SK-N-SH (cell line): ENCODE data around the gene ABI1.

Source experiments
- ELF1 ChIP-seq: IDR thresholded peaks from 2 replicates; pipeline ENCODE4 v1.4.0; 2012
- EZH2phosphoT487 ChIP-seq: fragments of 200-600 bp; sonication (generic); IDR thresholded peaks from 2 replicates; pipeline ENCODE4 v1.6.1; 2017; ENCODE audit warnings: low read depth, mixed run types, mild to moderate bottlenecking, antibody characterized with exemption, moderate library complexity, borderline replicate concordance
- FOXM1 ChIP-seq: IDR thresholded peaks from 2 replicates; pipeline ENCODE4 v1.4.0; 2012; ENCODE audit warnings: low read depth, mild to moderate bottlenecking
- POLR2AphosphoS5 ChIP-seq: IDR thresholded peaks from 2 replicates; pipeline ENCODE4 v1.6.1; 2012; ENCODE audit warnings: low read depth, low read length
- RAD21 ChIP-seq: IDR thresholded peaks from 2 replicates; pipeline ENCODE4 v1.6.1; 2012; ENCODE audit warnings: mild to moderate bottlenecking, low read length
- RFX5 ChIP-seq: IDR thresholded peaks from 2 replicates; pipeline ENCODE4 v1.6.1; 2012; ENCODE audit warnings: mild to moderate bottlenecking, improper control_type of control experiment, low read length
- TAF1 ChIP-seq: IDR thresholded peaks from 2 replicates; pipeline ENCODE4 v1.6.1; 2012; ENCODE audit warnings: low read depth, mild to moderate bottlenecking, low read length, moderate library complexity, borderline replicate concordance
- TF ChIP-seq, protein P1 (sequence below): fragments of 200-600 bp; sonication (generic); IDR thresholded peaks from 2 replicates; pipeline ENCODE4 v1.6.1; 2017; ENCODE audit warnings: antibody characterized with exemption, mild to moderate bottlenecking, moderate library complexity

- TF ChIP-seq EZH2phosphoT487 (no peak), POLR2AphosphoS5 (no peak), ELF1 (no peak), RAD21 (no peak), FOXM1 (no peak), RFX5 (no peak), TAF1 (no peak)
- TF ChIP-seq, protein P1, sequence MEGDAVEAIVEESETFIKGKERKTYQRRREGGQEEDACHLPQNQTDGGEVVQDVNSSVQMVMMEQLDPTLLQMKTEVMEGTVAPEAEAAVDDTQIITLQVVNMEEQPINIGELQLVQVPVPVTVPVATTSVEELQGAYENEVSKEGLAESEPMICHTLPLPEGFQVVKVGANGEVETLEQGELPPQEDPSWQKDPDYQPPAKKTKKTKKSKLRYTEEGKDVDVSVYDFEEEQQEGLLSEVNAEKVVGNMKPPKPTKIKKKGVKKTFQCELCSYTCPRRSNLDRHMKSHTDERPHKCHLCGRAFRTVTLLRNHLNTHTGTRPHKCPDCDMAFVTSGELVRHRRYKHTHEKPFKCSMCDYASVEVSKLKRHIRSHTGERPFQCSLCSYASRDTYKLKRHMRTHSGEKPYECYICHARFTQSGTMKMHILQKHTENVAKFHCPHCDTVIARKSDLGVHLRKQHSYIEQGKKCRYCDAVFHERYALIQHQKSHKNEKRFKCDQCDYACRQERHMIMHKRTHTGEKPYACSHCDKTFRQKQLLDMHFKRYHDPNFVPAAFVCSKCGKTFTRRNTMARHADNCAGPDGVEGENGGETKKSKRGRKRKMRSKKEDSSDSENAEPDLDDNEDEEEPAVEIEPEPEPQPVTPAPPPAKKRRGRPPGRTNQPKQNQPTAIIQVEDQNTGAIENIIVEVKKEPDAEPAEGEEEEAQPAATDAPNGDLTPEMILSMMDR, result no peak
These were observed 16.3 kb downstream of the ABI1 start for GRCh38 chr10:26844396-26844975.
